WTC11 (cell line): ENCODE results near the gene HMCN1. TPM values are rescaled to one million over a fixed set of nuclear protein-coding genes. Genes with fewer than 3 reads are reported as not detected.

Experiments used
- ATAC-seq: fragments of 200-7000 bp; cut with Tn5 transposase; 2 replicates; pipeline ENCODE4 v1.10.0; 2021; ENCODE audit warnings: mild to moderate bottlenecking, moderate library complexity
- CTCF ChIA-PET: fragments of 300-600 bp; sonication (Branson Sonifier 250); formaldehyde crosslinking; loops from one replicate; lab custom pipeline; 2021; ENCODE audit warnings: antibody characterized with exemption; lab: Charles Lee
- POLR2A ChIA-PET: fragments of 350-600 bp; sonication (Branson Sonifier 250); formaldehyde crosslinking; loops from one replicate; lab custom pipeline; 2021; ENCODE audit warnings: antibody characterized with exemption; lab: Charles Lee
- DNase-seq: peaks from one replicate; pipeline ENCODE4 v3.0.0; 2021; ENCODE audit warnings: low spot score
- H3K27ac Mint-ChIP-seq: 2 replicates; pipeline ENCODE4 v1.8.0; 2021; ENCODE audit warnings: mixed read lengths
- H3K27me3 Mint-ChIP-seq: 2 replicates; pipeline ENCODE4 v1.8.0; 2021; ENCODE audit warnings: low read depth, mild to moderate bottlenecking, moderate library complexity, mixed read lengths
- H3K36me3 Mint-ChIP-seq: 2 replicates; pipeline ENCODE4 v1.8.0; 2021; ENCODE audit warnings: mixed read lengths
- H3K4me1 Mint-ChIP-seq: 2 replicates; pipeline ENCODE4 v1.8.0; 2022; ENCODE audit warnings: mixed read lengths
- H3K4me3 Mint-ChIP-seq: 2 replicates; pipeline ENCODE4 v1.8.0; 2021; ENCODE audit warnings: mild to moderate bottlenecking, moderate library complexity, mixed read lengths
- H3K9me3 Mint-ChIP-seq: 2 replicates; pipeline ENCODE4 v1.8.0; 2021; ENCODE audit warnings: mixed read lengths
- ATF6 ChIP-seq: sonication (generic); formaldehyde crosslinking; IDR thresholded peaks from 2 replicates; pipeline ENCODE4 v1.8.1; 2023; ENCODE audit warnings: mild to moderate bottlenecking, missing genetic modification reagents
- E2F1 ChIP-seq: sonication (generic); formaldehyde crosslinking; IDR thresholded peaks from 2 replicates; pipeline ENCODE4 v1.8.0; 2022; ENCODE audit warnings: mild to moderate bottlenecking, missing genetic modification reagents
- NFE2L1 ChIP-seq: sonication (generic); formaldehyde crosslinking; IDR thresholded peaks from 2 replicates; pipeline ENCODE4 v1.8.1; 2023; ENCODE audit warnings: missing genetic modification reagents
- NFYB ChIP-seq: sonication (generic); formaldehyde crosslinking; conservative IDR thresholded peaks from 2 replicates; pipeline ENCODE4 v1.8.0; 2022; ENCODE audit warnings: low read depth, missing genetic modification reagents
- PRDM15 ChIP-seq: sonication (generic); formaldehyde crosslinking; IDR thresholded peaks from 2 replicates; pipeline ENCODE4 v1.8.0; 2022; ENCODE audit warnings: missing genetic modification reagents
- RELA ChIP-seq: sonication (generic); formaldehyde crosslinking; IDR thresholded peaks from 2 replicates; pipeline ENCODE4 v1.8.1; 2022; ENCODE audit warnings: missing genetic modification reagents, mild to moderate bottlenecking, borderline replicate concordance
- SMAD4 ChIP-seq: sonication (generic); formaldehyde crosslinking; IDR thresholded peaks from 2 replicates; pipeline ENCODE4 v1.8.0; 2022; ENCODE audit warnings: mild to moderate bottlenecking, missing genetic modification reagents
- SOX15 ChIP-seq: fragments of 250-450 bp; sonication (Bioruptor Pico); IDR thresholded peaks from 2 replicates; pipeline ENCODE4 v1.9.0; 2021; ENCODE audit warnings: mild to moderate bottlenecking
- TCF7 ChIP-seq: sonication (generic); formaldehyde crosslinking; IDR thresholded peaks from 2 replicates; pipeline ENCODE4 v1.8.0; 2022; ENCODE audit warnings: mild to moderate bottlenecking, low read depth, missing genetic modification reagents, moderate library complexity
- TEAD4 ChIP-seq: sonication (generic); formaldehyde crosslinking; IDR thresholded peaks from 2 replicates; pipeline ENCODE4 v1.8.0; 2022; ENCODE audit warnings: mild to moderate bottlenecking, missing genetic modification reagents
- ZBTB21 ChIP-seq: sonication (generic); formaldehyde crosslinking; IDR thresholded peaks from 2 replicates; pipeline ENCODE4 v1.8.1; 2023; ENCODE audit warnings: mild to moderate bottlenecking, missing genetic modification reagents, borderline replicate concordance
- ZMAT4 ChIP-seq: fragments of 250-450 bp; sonication (Bioruptor Pico); IDR thresholded peaks from 2 replicates; pipeline ENCODE4 v1.9.0; 2021; ENCODE audit warnings: mild to moderate bottlenecking
- ZNF317 ChIP-seq: sonication (generic); formaldehyde crosslinking; IDR thresholded peaks from 2 replicates; pipeline ENCODE4 v1.8.1; 2023; ENCODE audit warnings: low read depth, mild to moderate bottlenecking, moderate library complexity, missing genetic modification reagents, borderline replicate concordance
- ZSCAN18 ChIP-seq: fragments of 250-450 bp; sonication (Bioruptor Pico); IDR thresholded peaks from 2 replicates; pipeline ENCODE4 v2.1.2; 2022; ENCODE audit warnings: mild to moderate bottlenecking, moderate library complexity
- total RNA-seq: library from RNA; stranded (reverse); gene quantifications from 3 replicates; pipeline ENCODE4 v1.2.3, GENCODE V29; 2021
- TF ChIP-seq, protein P1 (sequence below): sonication (generic); formaldehyde crosslinking; IDR thresholded peaks from 2 replicates; pipeline ENCODE4 v1.8.1; 2023; ENCODE audit warnings: mild to moderate bottlenecking, missing genetic modification reagents, moderate library complexity

The HMCN1 gene
- total RNA-seq, 1 experiment from 2014 or later = 5.6 TPM

DNA sequence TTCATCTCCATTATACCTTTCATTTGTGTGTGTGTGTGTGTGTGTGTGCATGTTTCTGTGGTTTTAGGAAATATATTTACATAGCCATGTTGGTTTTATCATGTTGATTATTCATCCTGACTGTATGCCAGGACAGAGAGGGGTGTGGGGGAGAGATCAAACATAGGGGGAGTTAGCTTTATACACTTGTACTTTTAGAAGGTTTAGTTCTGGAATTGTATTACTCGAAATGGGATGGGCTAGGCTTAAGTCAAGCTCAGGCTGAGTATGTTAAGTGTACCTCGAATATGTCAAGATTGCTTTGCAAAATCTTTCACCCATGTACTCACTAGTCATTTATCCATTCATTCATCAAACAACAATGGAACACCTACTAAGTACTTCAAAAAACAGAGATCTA lies 123.3 kb downstream of the HMCN1 start (continued):
- TF ChIP-seq ZSCAN18 (CRISPR knock-in tag) (no peak), ZBTB21 (CRISPR knock-in tag) (no peak), RELA (CRISPR knock-in tag) (no peak), TCF7 (CRISPR knock-in tag) (no peak), TEAD4 (CRISPR knock-in tag) (no peak), ZMAT4 (no peak), ATF6 (CRISPR knock-in tag) (no peak)
- TF ChIP-seq, all 79 proteins: peak for 0

DNA sequence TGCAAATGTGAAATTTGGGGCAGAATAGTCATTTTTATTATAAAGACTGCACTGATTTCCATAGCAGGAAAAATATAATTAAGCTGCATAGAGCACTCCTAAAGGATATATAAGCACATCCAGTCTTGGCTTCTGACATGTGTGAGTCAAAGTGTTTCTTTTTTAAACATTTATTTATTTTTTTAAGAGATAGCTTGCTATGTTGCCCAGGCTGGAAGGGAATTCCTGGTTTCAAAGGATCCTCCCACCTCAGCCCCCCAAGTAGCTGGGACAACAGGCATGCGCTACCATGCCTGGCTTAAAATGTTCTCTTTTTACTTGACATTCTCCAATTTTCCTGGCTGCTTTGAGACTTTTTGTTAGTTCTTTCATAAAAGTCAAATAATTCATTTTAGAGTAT lies 126.1 kb downstream of the HMCN1 start:
- H3K27ac Mint-ChIP-seq = no peak overlapping the region

More for the DNA sequence above, 126.1 kb downstream of the HMCN1 start:
- DNase-seq (no peak), ATAC-seq (no peak)
- peaks cover 4% of the 10 kb centered on the region; the same call in 1 of the 2 replicates for H3K36me3 Mint-ChIP-seq
- ChIA-PET POLR2A (no interaction called here), CTCF (no interaction called here)
- no peaks in the 10 kb centered on the region for H3K9me3 Mint-ChIP-seq
- TF ChIP-seq ZMAT4 (no peak), E2F1 (CRISPR knock-in tag) (no peak), TCF7 (CRISPR knock-in tag) (no peak), NFE2L1 (CRISPR knock-in tag) (no peak), SMAD4 (no peak), ATF6 (CRISPR knock-in tag) (no peak), NFYB (CRISPR knock-in tag) (no peak), PRDM15 (CRISPR knock-in tag) (no peak), ZNF317 (CRISPR knock-in tag) (no peak), SOX15 (CRISPR knock-in tag) (no peak)
- TF ChIP-seq, protein P1, sequence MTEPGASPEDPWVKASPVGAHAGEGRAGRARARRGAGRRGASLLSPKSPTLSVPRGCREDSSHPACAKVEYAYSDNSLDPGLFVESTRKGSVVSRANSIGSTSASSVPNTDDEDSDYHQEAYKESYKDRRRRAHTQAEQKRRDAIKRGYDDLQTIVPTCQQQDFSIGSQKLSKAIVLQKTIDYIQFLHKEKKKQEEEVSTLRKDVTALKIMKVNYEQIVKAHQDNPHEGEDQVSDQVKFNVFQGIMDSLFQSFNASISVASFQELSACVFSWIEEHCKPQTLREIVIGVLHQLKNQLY (CRISPR knock-in tag) = no peak
- peaks cover 25% of the 10 kb centered on the region for H3K4me1 Mint-ChIP-seq
- H3K27me3 Mint-ChIP-seq = no peaks in the 10 kb centered on the region
- H3K4me3 Mint-ChIP-seq = no peak overlapping the region
